ENCODE measurements around the gene SNCAIP.

SNCAIP gene

DNA sequence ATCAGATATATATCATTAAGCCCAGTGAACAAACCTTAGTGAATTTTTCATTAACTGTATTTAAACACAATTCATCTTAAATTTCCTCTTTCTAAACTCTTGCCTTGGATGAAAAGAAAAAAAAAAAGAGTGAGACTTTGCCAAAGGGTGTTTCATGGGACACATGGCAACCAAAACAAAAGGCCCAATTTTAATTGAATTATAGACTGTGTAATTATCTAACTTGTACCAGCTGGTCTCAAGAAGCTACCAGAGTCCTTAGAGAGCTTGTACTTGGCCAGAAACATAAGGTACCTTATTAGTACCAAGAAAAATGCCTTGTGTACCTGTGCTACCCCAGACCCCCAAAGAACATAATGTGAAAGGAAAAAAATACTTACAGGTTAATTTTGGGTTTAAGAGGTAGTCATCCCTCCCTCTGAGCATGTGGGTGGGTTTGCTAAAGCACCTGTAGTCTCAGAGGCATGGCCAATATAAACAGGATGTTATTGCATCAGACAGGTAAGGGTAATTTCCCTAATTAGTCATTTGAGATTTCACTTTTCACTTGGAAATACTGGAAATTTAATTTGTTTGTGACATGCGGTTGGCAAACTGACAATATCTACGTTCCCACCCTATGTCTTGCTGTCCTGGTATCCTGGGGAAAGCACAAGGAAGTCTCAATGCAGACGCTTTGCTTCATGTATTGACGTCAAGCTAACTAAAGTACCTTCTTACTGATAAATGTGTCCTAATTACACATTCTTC, 90.1 kb downstream of the SNCAIP start:
- no peak for DNase-seq

DNA sequence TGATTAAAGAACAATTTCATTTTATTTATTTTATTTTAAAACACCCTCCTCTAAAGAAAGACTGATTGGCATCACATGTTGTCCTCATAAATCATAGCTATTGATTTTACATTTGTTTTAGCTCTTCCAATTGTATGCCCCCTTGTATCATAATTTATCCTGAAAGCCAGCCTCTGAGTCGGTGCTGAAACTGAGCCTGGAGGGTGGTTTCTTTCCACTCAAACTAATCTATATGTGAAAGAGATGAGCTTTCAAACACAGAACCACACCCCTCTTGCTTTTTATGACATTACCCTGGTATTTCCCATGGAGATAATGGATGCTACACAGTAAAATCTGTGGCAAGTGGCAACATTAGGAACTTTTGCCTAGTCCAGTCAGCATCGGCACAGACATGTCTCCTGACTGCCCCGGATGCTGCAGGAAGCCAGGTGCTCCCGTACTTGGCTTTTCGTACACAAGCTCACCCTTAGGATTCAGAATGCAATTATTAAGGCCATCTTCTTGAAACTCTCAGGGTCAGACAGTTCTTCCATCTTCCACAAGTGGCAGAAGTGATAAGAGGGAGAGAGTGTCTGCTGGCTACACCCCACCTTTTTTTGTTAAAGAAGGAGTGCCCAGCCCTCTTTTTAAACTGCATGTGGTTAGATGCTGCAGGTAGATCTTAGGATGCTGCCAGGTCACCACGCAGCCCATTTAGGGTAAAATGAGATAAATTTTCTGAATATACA, 91.1 kb downstream of the SNCAIP start:
- DNase-seq: no peak

DNA sequence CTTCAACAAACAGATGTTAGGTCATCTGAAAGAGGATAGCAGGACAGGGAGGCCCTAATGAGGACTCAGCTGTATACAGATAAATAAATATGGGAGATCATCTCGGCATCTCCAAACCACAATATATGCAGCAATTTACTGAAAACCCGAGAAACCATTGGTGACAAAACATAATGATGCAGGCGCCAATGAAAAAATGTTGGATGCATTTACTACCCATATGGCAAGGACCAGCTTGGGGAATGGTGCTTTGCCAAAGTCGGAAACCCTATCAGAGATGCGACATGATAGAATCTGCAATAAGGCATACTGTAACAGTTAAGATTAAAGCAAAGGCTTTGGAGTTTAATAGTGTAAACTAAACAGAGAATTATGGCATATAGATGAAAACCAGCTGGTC, 92.0 kb downstream of the SNCAIP start:
- DNase-seq: no peak

DNA sequence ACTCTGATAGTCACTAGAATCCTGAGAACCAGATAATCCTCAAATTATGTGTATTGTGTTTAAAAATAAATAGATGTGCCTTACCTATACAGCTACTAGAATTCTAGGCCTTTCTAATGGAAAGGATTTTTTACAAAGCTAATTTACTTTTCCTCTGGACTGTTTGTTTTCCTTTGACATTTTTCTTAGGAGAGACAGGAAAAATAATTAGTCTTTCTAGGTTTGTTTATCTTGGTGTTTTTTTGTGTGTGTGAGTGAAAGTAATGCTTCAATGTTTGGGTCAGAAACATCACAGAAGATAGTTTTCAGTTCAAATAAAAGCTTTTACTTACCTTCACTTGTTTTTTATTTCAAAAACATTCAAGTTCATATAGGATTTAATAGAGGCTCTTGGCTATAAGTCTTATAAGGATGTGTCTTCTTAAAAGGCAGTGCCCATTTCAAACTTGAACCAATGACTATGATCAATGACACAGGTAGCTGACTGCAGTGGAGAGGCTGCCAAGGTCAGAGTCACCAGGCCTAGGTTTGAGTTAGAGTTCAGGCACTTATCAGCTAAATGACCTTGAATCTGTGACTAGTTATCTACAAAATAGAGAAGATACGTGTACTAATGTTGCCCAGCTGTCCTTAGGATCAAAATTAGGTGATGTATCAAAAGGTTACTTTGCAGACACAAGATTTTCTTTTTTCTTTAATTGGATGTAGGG, 92.8 kb downstream of the SNCAIP start:
- DNase-seq: no peak

DNA sequence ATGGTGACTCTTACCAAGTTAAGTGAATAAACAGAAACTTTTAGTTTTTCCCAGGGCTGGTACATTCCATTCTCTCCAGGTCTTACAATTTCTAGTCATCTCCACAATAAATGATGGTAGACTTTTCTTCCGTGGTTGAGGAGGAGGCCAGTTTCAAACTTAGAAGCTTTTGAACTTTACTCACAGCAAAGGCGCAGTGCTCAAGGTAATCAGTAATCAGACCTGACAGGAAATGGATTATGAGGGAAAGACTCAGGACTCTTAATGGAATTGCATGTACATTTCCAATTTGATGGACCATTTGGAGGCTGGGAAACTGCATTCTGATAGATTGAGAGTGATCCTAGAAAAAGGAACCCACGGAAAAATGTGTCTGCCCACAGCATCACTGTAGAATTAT, 93.7 kb downstream of the SNCAIP start:
- DNase-seq: no peak

DNA sequence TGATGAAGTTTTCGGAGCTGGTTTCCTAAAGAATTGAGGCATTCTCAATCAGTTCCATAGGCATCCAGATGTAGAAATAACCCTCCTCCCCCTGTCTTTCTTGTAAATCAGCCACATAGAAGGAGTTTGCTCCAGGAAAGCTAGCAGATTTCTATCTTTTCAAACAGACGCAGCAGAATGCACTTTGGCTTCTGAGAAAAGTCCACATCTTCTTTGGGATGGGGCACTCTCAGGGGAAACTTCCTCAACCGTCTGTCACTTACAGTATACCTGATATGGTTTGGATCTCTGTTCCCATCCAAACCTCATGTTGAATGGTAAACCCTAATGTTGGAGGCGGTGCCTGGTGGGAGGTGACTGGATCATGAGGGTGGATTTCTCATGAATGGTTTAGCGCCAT, 94.1 kb downstream of the SNCAIP start:
- no peak for DNase-seq

DNA sequence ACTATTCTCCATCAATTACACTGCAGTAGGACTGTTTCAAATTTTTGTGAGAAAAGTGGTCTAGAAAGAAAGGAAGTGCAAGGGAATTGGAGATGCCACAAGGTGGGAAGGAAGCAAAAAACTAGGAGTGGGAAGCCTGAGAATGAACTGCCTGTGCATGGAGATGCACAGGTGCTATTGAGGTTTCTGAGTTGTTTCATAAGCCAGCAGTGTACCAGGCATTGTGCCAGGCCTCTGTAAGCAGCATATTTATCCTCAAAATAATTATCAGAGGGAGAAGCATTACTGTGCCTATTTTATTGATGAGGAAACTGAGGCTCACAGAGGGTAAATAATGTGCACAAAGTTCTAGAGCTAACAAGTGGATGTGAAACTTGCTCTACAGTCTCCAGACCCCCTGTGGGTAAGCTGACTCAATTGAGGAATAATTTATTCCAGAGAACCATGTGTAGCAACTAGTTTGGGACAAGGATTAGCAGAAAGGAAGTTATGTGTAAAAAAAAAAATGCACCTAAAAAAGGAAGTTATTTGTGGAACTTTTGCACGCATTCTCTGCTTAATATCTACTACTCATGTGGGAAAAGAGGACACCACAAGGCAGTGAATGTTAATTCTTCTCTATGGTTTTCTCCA, 96.7 kb downstream of the SNCAIP start:
- no peak for DNase-seq

GRCh38 chr5:122412966-122413365, 100.9 kb downstream of the SNCAIP start:
- no peak for DNase-seq

- no peak for DNase-seq
These were observed 101.7 kb downstream of the SNCAIP start for GRCh38 chr5:122413722-122414121.

DNA sequence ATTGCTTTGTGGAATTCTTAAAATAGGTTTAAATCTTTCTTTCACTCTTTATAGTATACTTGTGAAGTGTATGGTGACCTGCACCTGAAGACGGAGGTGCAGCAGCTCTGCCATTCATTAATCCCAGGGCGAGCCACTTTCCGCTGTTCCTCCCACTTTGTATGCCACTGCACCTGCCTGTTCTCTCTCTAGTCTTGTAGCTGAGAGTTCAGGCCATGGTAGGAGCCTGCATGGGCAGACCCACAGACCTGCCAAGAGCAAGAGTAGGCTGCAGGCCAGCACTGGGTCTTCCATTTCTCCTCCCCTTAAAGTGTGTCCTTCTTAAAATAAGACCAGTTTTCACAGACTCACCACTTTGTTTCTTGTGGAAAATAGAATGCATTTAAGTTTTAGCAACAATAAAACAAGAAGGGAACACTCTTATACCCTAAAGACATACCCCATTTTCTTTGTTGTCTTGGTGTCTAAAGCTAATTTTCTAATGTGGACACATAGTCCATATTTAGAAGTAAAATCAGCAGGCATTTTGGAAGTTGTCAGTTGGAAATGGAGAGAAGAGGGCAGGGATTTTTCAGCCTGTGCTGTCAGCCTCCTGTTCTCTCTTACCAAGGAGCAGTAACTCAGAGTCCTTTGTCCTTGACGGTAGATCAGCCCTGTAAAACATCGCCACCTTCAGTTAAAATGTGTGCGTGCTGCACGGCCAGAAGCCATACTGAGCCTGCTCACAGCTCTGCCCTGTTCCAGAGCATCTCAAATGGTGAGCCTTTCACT, 103.2 kb downstream of the SNCAIP start:
- DNase-seq: no peak

DNA sequence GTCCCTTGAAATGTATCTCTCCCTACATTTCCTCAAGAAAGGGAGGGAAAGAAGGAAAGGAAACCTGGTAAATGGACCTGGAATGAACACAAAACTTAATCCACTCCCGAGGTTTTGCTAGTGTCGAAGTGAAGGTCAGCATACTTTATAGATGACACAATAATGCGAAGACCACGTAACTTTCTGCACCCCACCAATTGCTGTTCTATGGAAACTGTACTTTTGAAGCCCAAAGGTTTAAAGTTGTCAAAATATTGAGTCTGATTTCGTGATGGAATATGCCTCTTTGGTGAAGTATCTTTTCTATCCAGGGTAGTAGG, 103.7 kb downstream of the SNCAIP start:
- no peak for DNase-seq

DNA sequence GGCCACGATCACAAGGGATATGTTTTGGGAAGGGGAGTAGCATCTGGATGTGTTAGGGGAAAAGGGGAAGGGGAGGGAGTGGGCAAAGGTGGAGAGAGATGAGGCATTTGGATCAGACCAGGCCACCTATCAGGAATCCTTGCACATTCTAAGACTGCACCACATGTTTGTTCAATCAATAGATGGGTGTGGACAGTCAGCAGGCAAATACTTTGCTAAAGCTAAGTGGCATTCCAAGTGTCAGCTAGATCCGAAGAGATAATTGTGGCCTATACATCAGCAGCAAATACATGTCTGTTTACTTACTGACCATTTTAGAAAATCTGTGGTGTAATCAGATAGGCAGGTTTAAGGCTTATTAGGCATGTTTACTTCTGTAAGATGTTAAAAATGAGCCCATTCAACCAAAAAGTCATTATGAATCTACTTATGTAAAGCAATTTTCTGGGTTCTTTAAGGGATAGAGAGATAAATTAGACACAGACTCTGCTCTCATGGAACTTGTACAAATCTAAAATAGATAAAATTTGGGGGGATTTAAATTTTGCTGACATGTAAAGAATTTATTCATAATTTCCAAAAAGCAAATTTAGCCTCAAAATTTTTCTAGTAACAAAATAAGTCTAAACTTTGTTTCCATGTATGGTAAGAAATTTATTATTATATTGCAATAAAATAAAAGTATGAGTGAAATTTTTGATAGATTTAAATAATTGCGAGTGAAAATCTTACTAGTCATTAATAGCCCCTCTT, 107.3 kb downstream of the SNCAIP start:
- no peak for DNase-seq

DNA sequence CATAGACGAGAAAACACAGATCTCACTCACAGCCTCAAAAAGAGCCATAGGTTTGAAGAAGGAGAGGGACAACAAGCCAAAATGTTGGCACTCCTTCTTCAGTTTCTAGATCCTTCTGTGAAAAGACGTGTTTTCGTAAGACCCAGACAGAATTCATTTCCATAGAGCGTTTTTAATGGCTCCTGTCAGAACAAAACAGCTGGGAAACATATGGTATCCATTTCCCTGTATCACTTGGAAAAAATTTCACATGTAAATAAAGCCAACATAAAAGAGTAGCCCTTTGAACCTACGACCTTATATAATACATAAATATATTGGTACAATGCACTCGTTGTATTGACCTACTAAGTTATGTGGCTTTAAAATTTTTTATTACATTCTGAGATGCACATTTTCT, 108.1 kb downstream of the SNCAIP start:
- DNase-seq: no peak

GRCh38 chr5:122420537-122421236, 108.7 kb downstream of the SNCAIP start:
- no peak for DNase-seq

GRCh38 chr5:122421374-122422079, 109.5 kb downstream of the SNCAIP start:
- DNase-seq: no peak

DNA sequence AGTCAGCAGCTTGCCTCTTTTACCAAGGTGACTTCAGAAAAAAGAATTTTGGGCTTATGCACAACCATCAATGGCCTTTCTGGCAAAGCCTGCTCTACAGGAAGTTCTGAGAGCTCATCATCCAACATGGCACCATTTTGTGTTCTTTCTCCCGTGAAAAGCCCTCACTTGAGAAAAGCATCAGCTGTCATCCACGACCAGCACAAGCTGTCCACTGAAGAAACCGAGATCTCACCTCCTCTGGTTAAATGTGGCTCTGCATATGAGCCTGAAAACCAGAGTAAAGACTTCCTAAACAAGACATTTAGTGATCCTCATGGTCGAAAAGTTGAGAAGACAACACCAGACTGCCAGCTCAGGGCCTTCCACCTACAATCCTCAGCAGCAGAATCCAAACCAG, 111.2 kb downstream of the SNCAIP start:
- no peak for DNase-seq

GRCh38 chr5:122424132-122424531, 112.1 kb downstream of the SNCAIP start:
- DNase-seq: no peak

- no peak for DNase-seq
These were observed 114.3 kb downstream of the SNCAIP start for GRCh38 chr5:122426301-122426700.

DNA sequence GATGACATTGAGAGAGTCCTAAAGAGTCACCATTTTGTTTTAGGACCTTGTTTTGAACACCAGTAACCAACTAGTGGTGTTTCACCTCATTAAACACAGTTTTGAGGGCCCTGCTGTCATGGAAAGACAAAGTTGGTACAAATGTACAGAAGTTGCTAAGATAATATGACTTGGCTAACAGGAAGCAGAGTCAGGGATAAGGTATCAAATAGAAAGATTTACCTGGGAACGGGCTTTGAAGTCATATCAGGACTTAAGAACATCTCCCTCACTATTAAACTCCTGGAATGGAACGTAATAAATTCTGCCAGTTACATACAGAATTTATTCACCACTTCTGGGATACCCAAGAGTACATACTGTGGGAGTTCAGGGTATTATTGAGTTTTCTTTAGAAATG, 115.6 kb downstream of the SNCAIP start:
- DNase-seq: no peak

- DNase-seq: no peak
These were observed 117.7 kb downstream of the SNCAIP start for GRCh38 chr5:122429545-122430318.

Data from activated CD4-positive, CD25-positive, alpha-beta regulatory T cell treated with anti-CD3 and anti-CD28 coated beads, Interleukin-2, amount 50 U/mL, for 72 hours (primary cell).